ENCODE measurements around the gene PODN.

PODN gene

DNA sequence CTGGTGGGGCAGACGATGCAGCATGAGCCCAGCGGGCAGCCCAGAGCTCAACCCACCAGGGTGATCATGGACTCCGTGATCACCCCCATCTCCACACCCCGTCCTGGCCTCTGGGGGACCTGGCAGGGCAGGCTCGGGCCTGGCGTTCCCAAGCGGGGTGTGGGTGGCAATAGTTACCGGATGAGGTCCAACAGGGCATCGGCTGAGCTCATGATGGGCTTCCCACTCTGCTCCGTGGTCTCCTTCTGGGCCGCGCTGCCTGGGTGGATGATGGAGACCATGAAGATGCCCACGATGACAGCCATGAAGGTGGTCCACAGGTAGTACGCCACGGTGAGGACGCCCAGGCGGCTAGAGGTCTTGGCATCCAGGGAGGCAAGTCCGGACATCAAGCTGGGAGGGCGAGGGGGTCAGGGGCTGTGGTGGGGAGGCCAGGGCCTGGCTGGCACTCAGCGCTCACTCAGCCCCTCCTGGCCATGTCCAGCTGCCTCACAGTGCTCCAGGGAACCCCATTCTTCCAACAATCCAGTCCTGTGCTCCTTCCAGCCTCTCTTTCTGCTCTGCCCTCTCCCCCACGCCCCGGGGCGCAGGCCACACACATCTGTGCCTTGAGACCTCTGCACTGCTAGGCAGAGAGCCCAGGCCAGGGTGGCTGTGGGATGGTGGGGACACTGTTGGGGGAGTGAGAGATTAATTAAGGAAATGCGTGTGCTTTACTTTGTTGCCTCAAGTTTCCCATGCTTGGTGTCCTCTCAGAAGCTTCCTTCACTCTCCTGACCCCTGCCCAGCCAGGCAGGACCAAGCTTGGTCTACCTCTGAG, 52.8 kb downstream of the PODN start:
- DNase-seq (ENCODE audit: low read depth in 2 of 2) = no peak

DNA sequence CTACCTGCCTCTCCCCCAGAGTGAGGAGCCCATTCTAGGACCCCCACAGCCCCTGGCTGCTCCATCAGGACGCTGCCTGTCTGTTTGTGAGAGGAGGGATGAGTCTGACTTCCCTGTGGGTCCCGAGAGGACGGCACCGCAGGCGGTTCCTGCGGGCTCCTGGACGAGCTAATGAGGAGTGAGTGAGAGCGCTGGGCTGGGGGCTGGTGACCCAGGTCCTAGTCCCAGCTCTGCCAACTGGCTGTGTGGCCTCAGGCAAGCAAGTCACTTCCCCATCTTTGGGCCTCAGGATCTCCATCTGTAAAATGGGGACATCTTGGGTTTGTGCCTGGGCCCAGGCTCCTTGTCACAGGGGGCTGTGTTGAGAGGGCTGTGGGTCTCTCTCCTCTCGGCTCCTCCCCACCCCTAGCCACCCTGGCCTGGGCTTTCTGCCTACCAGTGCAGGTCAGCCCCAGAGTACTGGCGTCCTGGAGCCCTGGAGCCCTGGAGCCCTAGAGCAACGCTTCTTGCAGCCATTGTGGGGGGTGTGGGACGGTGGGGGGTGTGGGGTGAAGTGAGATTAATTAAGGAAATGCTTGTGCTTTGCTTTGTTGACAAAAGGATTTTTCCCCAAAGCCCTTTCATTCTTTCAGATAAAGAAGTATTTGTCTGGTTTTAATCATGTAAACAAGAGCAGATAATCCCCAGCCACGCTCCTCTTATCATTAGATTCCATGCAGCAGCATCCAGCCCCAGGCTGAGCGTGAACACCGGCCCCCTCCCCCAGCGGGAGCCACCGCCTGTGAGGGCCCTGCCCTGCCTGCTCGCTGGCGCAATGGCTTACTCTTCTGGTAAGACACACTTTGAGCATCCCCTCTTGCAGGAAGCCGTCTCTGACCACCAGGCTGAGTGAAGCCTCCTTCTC, 53.6 kb downstream of the PODN start:
- no peak for DNase-seq (ENCODE audit: low read depth in 2 of 2)

DNA sequence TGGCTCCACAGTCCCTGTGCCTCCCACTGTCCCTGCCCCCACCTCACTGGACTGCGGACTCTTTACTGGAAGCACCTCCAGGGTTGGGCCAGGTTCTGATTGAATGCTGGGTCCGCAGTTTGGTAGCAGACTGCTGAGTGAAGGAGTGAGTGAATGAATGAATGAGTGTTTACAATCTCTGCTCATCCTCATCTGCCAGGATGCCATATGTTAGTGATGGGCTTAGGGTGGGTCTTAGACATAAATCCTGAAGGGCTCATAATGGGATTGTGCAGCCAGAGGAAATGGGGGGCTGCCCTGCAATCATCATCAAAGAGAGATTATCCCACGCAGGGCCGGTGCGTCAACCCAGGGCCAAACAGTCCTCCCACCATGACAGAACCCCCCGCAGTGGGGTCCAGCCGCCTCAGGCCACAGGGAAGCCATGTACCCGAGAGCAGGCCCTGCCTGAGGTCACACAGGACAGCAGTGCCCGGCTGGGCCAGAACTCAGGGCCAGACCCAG, 54.3 kb downstream of the PODN start:
- DNase-seq (ENCODE audit: low read depth in 2 of 2) = no peak

DNA sequence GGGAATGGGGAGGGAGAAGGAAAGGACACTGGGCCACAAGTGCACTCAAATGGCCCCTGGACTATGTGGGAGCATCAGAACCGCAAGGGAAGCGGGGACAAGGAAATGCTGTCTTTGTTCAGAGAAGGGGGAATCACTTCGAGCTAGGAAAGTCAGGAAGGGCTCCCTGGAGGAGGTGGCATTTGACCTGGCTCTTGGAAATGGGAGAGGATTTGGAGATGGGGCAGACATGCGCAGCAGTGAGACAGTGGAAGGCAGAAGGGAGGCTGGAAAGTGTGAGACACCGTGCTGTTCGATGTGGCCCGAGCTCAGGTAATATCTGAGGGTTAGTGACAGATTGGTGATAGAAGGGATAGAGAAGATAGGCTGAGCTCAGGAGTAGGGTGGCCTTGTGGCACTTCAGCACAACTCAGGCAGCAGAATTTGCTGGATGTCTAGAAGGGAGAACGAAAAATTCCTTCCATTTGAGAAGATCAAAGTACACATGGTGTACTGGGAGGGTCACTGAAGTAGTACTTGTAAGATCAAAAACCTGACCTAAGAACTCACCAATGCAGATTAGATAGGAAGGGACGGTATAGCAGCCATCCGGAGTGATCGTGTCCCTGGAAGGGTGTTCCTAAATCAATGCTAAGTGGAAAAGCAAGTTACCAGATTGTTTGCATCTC, 55.1 kb downstream of the PODN start:
- no peak for DNase-seq (ENCODE audit: low read depth in 2 of 2)

DNA sequence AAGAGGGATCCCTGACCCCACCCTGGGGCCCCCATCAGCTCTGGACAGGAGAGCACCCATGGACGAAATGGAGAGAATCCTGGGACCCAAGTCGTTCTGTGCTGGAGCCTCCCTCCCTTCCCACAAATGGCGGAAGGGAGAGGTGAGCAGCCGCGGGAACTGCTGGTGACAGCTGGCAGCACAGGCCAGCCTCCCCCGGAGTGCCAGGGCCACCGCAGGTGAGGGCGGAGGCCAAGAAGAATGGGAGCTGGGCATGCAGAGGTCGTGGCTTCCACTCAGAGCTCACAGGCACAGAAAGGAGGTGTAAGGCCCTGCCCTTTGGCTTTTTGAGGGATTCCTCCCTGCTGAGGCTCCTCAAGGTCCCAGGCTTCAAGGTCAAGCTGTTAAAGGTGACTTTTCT, 55.8 kb downstream of the PODN start:
- no peak for DNase-seq (ENCODE audit: low read depth in 2 of 2)

DNA sequence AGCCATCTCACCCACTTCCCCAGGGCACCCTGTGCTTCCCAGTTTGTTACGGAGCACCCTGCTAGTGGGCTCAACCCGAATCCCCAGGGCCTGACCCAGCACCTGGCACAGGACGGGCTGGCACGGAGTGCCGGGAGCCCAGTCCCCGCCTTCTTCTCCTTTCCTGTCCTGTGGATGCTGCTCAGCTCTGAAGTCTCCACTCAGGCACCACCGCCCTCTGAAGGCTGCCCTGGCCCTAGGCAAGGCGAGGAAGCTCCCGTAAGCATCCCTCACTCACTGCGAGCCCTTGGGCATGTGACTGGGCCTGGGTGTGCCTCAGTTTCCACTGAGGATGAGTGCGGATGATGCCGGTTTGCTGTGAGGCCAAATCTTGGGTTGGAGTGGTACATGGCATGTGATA, 58.6 kb downstream of the PODN start:
- no peak for DNase-seq (ENCODE audit: low read depth in 2 of 2)

DNA sequence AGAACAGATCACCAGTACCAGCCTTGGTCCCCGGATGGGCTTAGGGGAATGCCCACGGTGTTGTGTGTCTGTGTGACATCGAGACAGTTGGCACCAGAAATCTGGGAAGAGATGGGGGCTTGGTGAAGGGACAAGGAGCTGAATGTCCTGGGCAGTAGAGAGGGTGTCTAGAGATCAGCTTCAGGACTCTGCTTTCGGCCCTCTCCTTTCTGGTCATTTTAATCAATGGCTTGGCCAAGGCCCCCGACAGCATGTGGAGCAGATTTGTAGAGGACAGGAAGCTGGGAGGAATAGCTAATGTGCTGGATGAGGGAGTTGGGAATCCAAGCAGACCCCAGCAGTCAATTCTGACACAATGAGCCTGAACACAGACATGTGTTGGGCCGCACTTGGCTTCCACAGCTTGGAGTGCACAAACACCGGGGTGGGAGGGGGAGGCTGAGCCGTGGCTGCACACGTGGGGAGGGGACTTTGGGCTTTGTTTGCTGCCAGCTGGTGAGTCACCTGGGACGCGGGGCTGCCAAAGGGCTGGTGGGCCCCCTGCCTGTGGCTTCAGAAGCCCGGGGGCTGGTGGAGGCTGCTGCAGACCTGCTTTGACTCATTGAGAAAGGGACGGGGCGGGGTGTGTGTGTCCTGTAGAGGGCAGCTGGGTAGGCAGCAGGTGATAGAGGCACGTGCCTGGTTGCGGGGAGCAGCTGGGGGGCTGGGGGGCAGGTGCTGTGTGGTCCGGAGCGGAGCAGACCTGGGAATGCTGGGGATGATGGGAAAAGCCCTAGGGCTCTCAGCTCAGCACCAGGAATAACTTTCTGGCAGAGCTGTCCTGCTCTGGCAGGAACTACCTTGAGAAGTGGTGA, 59.5 kb downstream of the PODN start:
- DNase-seq (ENCODE audit: low read depth in 2 of 2) = peak; percentile 49 to 55

DNA sequence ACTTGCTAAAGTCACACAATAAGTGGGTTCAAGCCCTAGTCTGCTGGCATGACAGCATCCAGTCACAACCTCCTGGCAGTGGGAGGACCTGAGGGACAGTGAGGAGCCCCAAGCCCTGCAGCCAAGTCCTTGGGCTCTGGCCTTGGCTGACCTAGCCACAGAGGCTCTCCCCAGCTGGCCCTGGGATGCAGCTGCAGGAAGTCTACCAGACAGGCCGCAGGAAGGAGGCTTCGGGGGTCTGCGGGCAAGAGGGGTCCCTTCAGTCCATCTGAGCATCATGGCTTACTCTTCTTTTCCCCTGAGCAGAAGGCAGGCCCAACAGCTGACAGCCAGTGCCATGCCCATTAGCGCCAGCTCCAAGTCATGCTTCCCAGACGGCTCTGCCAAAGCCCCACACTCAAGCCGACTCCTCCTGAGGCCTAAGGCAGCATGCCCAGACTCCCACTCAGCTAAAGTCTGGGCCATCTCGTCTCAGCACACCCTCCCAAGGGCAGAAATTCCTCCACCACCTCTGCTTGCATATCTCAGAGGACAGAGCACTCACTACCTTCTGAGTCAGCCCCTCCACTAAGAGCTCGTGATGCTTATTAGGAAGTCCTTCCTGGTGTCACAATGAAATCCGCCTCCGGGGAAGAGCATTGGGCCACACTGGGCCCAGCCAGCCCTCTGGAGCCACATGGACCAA, 60.3 kb downstream of the PODN start:
- DNase-seq (ENCODE audit: low read depth in 2 of 2) = no peak

DNA sequence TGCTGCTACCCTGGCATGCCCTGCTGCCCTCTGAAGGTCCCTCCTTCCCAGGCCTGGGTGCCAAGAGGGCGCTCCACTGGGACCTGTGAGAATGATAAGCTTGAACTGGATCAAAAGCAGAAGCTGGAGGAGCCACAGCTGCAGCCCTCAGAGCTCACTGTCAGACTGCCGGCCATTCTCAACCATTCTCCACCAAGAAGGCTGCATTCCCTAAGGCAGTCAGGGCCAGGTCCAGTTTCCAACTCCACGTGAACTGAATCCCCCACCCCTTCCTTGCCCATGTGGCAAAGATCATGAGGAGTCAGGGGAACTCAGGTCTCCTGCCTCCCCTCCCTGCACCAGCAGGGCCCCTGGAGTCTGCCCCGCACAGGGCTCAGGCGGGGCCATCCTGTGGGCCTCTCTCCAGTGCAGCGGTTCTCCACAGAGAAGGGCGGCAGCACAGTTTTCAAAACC, 61.0 kb downstream of the PODN start:
- no peak for DNase-seq (ENCODE audit: low read depth in 2 of 2)

DNA sequence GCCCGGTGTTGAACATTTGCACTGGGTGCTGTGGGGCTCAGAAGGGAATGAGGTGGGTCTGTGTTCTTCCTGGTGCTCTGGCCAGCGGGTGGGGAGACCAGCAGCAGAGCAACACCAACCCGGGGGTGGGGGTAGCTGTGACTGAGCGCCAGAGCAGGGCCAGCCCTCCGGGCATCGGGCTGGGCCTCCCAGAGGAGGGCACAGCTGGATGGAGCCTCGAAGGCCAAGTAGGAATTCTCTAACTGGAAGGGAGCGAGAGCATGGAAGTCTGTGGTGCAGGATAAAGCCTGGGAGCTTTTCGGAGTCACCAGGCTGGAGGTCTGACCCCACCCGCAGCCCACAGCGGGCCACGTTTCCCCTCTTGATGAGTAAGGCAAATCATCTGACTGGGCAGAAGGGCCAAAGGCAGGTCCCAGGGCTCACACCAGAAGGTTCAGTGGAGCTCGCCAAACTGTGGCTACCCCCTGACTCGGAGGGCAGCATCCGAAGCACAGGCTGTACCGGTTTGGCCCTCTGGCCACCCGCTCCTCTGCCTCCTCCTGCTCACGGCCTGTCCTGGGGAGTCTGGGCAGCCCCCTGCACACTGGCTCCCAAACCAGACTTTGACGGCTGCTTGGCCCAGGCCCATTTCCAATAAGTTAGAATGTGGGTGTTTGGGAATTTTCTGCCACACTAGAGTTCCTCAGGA, 61.6 kb downstream of the PODN start:
- no peak for DNase-seq (ENCODE audit: low read depth in 2 of 2)

DNA sequence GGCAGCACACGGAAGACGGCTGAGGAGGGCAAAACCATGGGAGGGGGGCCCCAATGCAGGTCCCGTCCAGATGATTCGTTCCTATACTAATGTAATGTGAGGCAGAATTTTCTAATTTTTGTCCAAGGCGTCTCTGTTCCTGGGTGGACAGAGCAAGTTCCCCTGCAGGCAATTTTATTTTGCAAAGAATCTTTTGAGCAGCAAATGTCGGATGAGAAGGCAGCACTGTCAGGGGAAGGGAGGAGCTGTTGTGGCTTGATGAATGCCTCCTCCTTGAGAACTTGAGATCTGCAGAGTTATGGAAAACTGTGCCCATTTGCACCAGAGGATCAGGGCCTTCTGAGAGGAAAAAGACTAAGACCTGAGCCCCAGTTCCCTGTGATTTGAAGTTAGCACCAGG, 63.1 kb downstream of the PODN start:
- no peak for DNase-seq (ENCODE audit: low read depth in 2 of 2)

DNA sequence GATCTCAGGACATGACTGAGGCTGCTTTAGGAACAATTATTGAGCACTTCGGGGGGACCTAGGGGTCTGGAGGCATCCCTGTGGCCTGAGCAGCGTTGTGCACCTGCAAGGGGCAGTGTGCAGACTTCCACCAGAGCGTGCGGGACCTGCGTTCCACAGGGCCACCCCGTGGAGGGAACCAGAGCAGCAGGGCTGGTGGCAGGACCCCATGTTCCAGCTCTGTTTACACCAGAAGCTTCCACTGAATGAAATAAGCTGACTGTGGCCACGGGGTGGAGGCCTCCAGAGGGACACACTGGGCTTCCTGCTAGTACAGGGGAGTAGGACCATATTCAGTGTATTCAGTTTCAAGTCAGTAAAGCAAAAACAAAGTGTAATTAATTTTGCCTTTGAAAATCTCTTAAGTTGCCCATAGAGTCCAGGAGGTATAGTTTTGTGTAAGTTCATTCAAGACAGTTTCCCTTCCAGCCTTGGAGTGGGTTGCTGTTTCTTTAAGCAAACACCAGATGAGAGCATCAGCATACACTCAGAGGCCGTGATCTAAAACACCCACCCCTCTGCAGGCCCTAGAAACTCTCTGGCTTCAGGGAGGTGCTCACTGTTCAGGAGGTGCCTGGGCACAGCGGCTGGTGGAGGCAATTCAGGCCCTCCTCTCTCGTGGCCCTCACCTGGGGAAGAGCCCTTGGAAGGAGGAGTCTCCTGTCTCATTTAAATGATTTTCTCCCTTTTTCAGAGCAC, 63.8 kb downstream of the PODN start:
- DNase-seq (ENCODE audit: low read depth in 2 of 2) = no peak

DNA sequence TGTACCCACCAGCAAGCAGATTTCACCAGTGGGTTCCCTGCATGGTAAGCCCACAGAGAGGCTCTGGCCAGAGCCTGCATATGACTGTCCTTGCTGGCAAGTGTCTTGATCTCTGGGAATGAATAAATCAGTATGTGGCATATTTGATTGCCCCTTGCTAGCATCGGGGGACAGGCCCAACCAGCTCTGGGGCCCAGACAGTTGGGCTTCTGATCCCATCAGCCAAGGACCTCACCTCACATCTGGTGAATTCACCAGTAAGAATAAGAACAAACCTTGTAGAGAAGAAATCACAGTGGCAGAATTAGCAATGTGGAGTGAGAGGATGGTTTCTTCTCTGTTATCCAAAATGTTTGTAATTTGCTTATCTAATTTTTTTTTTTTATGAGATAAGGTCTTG, 64.5 kb downstream of the PODN start:
- DNase-seq (ENCODE audit: low read depth in 2 of 2) = no peak

DNA sequence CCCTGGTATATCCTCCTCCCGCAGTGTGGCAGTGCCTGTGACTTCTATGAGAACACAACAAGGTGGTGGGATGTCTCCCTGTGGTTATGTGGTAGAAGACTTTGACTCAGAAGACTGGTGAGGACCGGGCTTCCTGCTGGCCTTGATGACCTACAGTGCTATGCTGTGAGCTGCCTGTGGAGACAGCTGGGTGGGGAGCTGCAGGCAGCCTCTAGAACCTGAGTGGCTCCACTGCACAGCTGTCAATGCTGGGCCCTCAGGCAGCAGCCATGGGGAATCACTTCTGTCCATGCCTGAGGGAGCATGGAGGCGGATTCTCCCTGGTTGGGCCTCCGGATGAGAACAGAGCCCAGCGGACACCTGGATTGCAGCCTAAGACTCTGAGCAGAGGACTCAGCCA, 65.5 kb downstream of the PODN start:
- no peak for DNase-seq (ENCODE audit: low read depth in 2 of 2)

DNA sequence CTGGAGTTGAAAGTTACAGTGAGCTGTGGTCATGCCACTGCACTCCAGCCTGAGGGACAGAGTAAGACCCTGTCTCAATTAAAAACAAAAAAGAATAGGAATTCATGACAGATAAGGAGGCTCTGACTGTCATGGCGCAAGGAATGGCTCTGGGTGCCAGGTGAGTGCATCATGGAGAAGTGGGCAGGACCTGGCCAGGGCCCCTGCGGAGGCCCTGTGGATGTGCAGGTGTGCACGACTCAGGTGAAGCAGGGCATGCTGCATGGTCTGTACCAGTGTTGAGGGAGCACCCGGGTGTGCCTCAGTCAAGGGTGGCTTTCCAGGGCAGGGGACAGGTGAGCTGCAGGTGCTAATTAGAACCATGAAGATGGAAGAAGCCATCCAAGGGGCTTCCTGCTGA, 66.4 kb downstream of the PODN start:
- no peak for DNase-seq (ENCODE audit: low read depth in 2 of 2)

DNA sequence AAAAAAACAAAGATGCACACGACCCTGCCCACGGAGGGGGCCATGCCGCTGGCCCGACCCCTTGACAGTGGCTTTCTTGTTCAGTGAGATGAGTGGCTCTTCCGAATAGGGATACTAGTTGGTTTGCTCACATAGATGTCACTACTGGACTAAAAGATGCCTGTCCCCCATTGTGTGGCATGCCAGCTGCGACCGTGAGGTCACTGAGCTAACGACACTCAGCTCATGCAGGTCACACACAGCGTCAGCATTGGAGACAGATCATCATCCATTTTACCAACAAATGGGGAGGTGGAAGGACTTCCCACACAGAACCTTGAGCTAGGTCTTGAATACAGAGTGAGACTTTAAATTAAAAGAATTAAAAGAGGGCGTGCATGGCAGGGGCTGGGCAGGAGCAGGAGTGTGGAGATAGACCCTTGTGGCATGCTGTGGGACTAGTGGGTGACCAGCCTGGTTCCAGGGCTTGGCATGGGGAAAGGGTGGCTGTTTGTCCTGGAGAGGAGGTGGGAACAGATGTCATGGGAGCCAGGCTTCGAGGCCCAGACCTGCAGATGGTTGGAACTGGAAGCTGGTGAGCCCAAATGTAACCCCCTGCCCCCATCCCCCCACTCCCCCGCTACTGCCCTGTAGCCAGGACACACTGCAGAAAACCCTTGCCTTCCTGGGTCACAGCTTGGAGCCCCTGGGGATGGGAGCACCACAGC, 68.0 kb downstream of the PODN start:
- DNase-seq (ENCODE audit: low read depth in 2 of 2) = no peak

DNA sequence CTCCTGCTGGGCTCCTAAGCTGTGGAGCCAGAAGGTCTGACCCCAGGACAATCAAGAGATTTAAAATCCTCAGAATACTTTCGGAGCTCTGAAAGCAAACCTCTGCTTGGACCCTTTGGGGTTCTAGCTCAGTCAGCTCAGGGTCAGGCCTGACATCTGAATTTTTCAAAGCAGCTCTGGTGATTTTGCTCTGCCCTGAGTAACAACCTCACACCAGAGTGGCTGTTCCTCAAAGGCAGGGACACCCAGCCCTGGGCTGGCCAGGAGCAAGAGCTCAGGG, 68.5 kb downstream of the PODN start:
- DNase-seq (ENCODE audit: low read depth in 2 of 2) = no peak

DNA sequence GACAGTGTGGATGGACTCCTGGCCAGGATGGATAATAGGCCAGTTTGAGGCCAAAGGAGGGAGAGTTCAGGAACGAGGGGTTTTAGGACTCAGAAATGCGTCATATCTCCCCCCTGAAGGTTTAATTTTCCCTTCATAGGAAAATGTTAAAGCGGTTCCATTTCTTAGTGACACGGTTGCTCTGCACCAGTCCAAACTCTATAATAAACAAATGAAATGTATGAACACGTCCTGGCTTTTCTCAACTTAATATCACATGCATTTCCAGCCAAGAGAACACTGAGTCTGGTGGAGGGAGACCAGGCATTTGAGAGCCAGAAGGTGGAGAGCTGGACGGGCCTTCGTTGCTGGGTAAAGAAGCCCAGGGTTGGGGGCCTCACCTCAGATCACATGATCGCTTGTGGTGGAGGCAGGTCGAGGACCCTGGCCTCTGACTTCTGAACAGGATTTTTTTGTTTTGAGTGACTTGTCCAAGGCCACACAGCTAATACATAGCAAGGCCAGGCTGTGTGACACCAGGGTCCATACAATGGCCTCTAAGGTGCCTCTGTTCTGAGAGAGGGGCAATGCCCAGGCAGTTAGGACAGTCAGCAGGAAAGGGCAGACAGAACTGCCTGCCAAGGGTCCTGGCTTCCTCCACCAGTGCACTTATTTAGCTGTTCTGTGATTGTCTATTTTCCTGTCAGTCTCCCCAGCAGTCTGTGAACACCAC, 69.0 kb downstream of the PODN start:
- no peak for DNase-seq (ENCODE audit: low read depth in 2 of 2)

Measured in fibroblast of skin of left biceps (primary cell).